H1 (cell line): ENCODE data around the gene SND1. TPM values are rescaled to one million over a fixed set of nuclear protein-coding genes. Genes with fewer than 3 reads are reported as not detected.

ENCODE experiments used
- polyA plus RNA-seq, 7 experiments: library from polyadenylated mRNA; depleted of rRNA in 3 of 7; stranded (reverse) in 5 of 7; unstranded in 2 of 7; fragments of >200 nt in 5 of 7; fragments of 200-250 nt in 2 of 7; gene quantifications; 1 replicate in 5 of 7; 2 replicates in 1 of 7; 4 replicates in 1 of 7; pipeline versions ENCODE4 v1.2.1 to v1.2.3, GENCODE V29; 2011 to 2013; ENCODE audit warnings: missing spikeins in 2 of 7, mixed read lengths in 2 of 7
- total RNA-seq: library from RNA; stranded (reverse); fragmentation: NEBNext Ultra II Directional; extraction: Animal tissue kit (Norgen Biotek cat#: 25700); gene quantifications from 2 replicates; pipeline ENCODE4 v1.2.1, GENCODE V29; 2021
- TF ChIP-seq, protein P1 (sequence below): fragments of 300-600 bp; sonication (generic); IDR thresholded peaks from 2 replicates; pipeline ENCODE4 v1.7.1; 2012; ENCODE audit warnings: low read length, moderate library complexity, mild to moderate bottlenecking, inconsistent platforms; ENCODE audit not compliant: insufficient replicate concordance
- TF ChIP-seq, protein P2 (sequence below): IDR thresholded peaks from 2 replicates; pipeline ENCODE4 v1.6.1; 2012; ENCODE audit warnings: inconsistent platforms

Gene SND1
- total and polyA plus RNA-seq, 2 of the 8 experiments (the other 6 are each of a cell fraction or from before 2014, with no cell fraction given) = 122 to 290 TPM

GRCh38 chr7:127847641-127848040 lies 195.6 kb downstream of the SND1 start (continued):
- TF ChIP-seq, protein P1, sequence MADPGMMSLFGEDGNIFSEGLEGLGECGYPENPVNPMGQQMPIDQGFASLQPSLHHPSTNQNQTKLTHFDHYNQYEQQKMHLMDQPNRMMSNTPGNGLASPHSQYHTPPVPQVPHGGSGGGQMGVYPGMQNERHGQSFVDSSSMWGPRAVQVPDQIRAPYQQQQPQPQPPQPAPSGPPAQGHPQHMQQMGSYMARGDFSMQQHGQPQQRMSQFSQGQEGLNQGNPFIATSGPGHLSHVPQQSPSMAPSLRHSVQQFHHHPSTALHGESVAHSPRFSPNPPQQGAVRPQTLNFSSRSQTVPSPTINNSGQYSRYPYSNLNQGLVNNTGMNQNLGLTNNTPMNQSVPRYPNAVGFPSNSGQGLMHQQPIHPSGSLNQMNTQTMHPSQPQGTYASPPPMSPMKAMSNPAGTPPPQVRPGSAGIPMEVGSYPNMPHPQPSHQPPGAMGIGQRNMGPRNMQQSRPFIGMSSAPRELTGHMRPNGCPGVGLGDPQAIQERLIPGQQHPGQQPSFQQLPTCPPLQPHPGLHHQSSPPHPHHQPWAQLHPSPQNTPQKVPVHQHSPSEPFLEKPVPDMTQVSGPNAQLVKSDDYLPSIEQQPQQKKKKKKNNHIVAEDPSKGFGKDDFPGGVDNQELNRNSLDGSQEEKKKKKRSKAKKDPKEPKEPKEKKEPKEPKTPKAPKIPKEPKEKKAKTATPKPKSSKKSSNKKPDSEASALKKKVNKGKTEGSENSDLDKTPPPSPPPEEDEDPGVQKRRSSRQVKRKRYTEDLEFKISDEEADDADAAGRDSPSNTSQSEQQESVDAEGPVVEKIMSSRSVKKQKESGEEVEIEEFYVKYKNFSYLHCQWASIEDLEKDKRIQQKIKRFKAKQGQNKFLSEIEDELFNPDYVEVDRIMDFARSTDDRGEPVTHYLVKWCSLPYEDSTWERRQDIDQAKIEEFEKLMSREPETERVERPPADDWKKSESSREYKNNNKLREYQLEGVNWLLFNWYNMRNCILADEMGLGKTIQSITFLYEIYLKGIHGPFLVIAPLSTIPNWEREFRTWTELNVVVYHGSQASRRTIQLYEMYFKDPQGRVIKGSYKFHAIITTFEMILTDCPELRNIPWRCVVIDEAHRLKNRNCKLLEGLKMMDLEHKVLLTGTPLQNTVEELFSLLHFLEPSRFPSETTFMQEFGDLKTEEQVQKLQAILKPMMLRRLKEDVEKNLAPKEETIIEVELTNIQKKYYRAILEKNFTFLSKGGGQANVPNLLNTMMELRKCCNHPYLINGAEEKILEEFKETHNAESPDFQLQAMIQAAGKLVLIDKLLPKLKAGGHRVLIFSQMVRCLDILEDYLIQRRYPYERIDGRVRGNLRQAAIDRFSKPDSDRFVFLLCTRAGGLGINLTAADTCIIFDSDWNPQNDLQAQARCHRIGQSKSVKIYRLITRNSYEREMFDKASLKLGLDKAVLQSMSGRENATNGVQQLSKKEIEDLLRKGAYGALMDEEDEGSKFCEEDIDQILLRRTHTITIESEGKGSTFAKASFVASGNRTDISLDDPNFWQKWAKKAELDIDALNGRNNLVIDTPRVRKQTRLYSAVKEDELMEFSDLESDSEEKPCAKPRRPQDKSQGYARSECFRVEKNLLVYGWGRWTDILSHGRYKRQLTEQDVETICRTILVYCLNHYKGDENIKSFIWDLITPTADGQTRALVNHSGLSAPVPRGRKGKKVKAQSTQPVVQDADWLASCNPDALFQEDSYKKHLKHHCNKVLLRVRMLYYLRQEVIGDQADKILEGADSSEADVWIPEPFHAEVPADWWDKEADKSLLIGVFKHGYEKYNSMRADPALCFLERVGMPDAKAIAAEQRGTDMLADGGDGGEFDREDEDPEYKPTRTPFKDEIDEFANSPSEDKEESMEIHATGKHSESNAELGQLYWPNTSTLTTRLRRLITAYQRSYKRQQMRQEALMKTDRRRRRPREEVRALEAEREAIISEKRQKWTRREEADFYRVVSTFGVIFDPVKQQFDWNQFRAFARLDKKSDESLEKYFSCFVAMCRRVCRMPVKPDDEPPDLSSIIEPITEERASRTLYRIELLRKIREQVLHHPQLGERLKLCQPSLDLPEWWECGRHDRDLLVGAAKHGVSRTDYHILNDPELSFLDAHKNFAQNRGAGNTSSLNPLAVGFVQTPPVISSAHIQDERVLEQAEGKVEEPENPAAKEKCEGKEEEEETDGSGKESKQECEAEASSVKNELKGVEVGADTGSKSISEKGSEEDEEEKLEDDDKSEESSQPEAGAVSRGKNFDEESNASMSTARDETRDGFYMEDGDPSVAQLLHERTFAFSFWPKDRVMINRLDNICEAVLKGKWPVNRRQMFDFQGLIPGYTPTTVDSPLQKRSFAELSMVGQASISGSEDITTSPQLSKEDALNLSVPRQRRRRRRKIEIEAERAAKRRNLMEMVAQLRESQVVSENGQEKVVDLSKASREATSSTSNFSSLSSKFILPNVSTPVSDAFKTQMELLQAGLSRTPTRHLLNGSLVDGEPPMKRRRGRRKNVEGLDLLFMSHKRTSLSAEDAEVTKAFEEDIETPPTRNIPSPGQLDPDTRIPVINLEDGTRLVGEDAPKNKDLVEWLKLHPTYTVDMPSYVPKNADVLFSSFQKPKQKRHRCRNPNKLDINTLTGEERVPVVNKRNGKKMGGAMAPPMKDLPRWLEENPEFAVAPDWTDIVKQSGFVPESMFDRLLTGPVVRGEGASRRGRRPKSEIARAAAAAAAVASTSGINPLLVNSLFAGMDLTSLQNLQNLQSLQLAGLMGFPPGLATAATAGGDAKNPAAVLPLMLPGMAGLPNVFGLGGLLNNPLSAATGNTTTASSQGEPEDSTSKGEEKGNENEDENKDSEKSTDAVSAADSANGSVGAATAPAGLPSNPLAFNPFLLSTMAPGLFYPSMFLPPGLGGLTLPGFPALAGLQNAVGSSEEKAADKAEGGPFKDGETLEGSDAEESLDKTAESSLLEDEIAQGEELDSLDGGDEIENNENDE = no peak
- TF ChIP-seq, protein P2, sequence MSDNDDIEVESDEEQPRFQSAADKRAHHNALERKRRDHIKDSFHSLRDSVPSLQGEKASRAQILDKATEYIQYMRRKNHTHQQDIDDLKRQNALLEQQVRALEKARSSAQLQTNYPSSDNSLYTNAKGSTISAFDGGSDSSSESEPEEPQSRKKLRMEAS = no peak
